Panc1 (cell line): ENCODE results near the gene SLC5A6.

Source experiments
- POLR2AphosphoS5 ChIP-seq: IDR thresholded peaks from 2 replicates; pipeline ENCODE4 v1.6.1; 2012; ENCODE audit warnings: mild to moderate bottlenecking, low read depth, low read length, moderate library complexity
- TF ChIP-seq, protein P1 (sequence below): fragments of 450-650 bp; IDR thresholded peaks from 2 replicates; pipeline ENCODE4 v1.5.1; 2017; ENCODE audit warnings: mild to moderate bottlenecking

GRCh38 chr2:27250652-27251379, 38.7 kb upstream of the SLC5A6 start:
- no peak for TF ChIP-seq POLR2AphosphoS5
- TF ChIP-seq, protein P1, sequence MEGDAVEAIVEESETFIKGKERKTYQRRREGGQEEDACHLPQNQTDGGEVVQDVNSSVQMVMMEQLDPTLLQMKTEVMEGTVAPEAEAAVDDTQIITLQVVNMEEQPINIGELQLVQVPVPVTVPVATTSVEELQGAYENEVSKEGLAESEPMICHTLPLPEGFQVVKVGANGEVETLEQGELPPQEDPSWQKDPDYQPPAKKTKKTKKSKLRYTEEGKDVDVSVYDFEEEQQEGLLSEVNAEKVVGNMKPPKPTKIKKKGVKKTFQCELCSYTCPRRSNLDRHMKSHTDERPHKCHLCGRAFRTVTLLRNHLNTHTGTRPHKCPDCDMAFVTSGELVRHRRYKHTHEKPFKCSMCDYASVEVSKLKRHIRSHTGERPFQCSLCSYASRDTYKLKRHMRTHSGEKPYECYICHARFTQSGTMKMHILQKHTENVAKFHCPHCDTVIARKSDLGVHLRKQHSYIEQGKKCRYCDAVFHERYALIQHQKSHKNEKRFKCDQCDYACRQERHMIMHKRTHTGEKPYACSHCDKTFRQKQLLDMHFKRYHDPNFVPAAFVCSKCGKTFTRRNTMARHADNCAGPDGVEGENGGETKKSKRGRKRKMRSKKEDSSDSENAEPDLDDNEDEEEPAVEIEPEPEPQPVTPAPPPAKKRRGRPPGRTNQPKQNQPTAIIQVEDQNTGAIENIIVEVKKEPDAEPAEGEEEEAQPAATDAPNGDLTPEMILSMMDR, result no peak
